ENCODE results near the gene FZD10.

DNA sequence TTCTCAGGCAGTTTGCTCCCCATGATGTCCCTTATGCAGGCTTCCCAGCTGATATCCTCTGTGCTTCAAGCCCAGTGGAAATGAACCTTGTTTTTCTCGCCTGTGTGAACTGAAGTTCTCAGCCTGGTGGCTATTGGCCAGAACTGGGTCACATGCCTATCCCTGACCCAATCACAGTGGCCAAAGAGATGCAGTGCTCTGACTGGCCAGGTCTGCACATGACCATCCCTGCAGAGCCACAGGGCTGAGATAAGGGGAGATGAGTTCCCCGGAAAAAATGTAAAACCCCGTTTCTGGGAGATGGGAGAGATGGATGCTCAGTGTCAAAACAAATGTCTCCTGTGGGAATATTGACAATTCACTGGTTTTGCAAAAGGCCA, 34.7 kb upstream of the FZD10 start:
- TF ChIP-seq, protein P1, sequence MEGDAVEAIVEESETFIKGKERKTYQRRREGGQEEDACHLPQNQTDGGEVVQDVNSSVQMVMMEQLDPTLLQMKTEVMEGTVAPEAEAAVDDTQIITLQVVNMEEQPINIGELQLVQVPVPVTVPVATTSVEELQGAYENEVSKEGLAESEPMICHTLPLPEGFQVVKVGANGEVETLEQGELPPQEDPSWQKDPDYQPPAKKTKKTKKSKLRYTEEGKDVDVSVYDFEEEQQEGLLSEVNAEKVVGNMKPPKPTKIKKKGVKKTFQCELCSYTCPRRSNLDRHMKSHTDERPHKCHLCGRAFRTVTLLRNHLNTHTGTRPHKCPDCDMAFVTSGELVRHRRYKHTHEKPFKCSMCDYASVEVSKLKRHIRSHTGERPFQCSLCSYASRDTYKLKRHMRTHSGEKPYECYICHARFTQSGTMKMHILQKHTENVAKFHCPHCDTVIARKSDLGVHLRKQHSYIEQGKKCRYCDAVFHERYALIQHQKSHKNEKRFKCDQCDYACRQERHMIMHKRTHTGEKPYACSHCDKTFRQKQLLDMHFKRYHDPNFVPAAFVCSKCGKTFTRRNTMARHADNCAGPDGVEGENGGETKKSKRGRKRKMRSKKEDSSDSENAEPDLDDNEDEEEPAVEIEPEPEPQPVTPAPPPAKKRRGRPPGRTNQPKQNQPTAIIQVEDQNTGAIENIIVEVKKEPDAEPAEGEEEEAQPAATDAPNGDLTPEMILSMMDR (IDR thresholded peaks at IDR 0.05; ENCODE audit: control extremely low read depth in 1 of 3, insufficient read depth in 1 of 3, low read depth in 1 of 3, low read length in 3 of 3) = no peak
- no peak for TF ChIP-seq SP1 (IDR thresholded peaks at IDR 0.05; ENCODE audit: low read depth, low read length)
